Thoracic aorta (tissue), 2 donors: ENCODE data around the gene PTPRM. TPM values are rescaled to one million over a fixed set of nuclear protein-coding genes. Genes with fewer than 3 reads are reported as not detected.

Source experiments
- ATAC-seq: fragments of 150-250 bp; one replicate; pipeline ENCODE4 v1.8.0; 2017; ENCODE audit warnings: low read depth; ENCODE audit not compliant: insufficient number of reproducible peaks, low FRiP score
- DNase-seq: peaks from one replicate; pipeline ENCODE4 v3.0.0-alpha.2; 2020; ENCODE audit warnings: low spot score
- H3K27ac ChIP-seq, 2 donors: fragments of 200-600 bp; sonication (generic); 1 replicate in 1 of 2; 2 replicates in 1 of 2; pipeline ENCODE4 v1.5.1; 2016; ENCODE audit warnings: mild to moderate bottlenecking in 2 of 2, moderate library complexity in 2 of 2
- H3K27me3 ChIP-seq: fragments of 200-600 bp; sonication (generic); replicated peaks from 2 replicates; pipeline ENCODE4 v1.6.0; 2016; ENCODE audit warnings: mild to moderate bottlenecking; ENCODE audit not compliant: insufficient read depth
- H3K36me3 ChIP-seq: fragments of 200-600 bp; sonication (generic); one replicate; pipeline ENCODE4 v1.5.1; 2016
- H3K4me1 ChIP-seq, 2 donors: fragments of 200-600 bp; sonication (generic); 1 replicate in 1 of 2; 2 replicates in 1 of 2; pipeline versions ENCODE4 v1.5.1 to v1.6.0; 2016; ENCODE audit warnings: low read depth in 2 of 2, mild to moderate bottlenecking in 1 of 2; ENCODE audit not compliant: control insufficient read depth in 1 of 2
- H3K4me3 ChIP-seq: fragments of 200-600 bp; sonication (generic); 2 replicates; pipeline ENCODE4 v1.5.1; 2016; ENCODE audit warnings: mild to moderate bottlenecking
- H3K9me3 ChIP-seq: fragments of 200-600 bp; sonication (generic); 2 replicates; pipeline ENCODE4 v1.5.1; 2016
- CTCF ChIP-seq: fragments of 200-600 bp; sonication (generic); IDR thresholded peaks from one replicate; pipeline ENCODE4 v1.5.1; 2019; ENCODE audit warnings: antibody characterized with exemption
- total RNA-seq, 2 donors: library from RNA; depleted of rRNA; stranded (reverse); fragments of >200 nt; gene quantifications; one replicate each; pipeline versions ENCODE4 v1.1.0 to v1.2.3, GENCODE V29; 2016

Gene PTPRM
- total RNA-seq, 2 donors from 2014 or later = 90.3 to 102 TPM

GRCh38 chr18:7579918-7580542 is 12.9 kb downstream of the PTPRM start:
- peaks cover 5 to 39% of the 10 kb centered on the region in 2 donors for H3K4me1 ChIP-seq
- no peak for ATAC-seq
- no peak overlapping the region for H3K4me3 ChIP-seq

GRCh38 chr18:7584646-7585275 is 17.6 kb downstream of the PTPRM start:
- no peaks in the 10 kb centered on the region for H3K27me3 ChIP-seq
- no peak overlapping the region for H3K4me3 ChIP-seq
- no peak for ATAC-seq
- peaks cover 11 to 35% of the 10 kb centered on the region in 2 donors for H3K4me1 ChIP-seq
- no peak for DNase-seq
- no peak for TF ChIP-seq CTCF
- H3K27ac ChIP-seq = peak overlapping the region in 1 of 2 donors; percentile 1
- no peaks in the 10 kb centered on the region for H3K36me3 ChIP-seq
- H3K9me3 ChIP-seq = no peaks in the 10 kb centered on the region

More at GRCh38 chr18:7579918-7580542, 12.9 kb downstream of the PTPRM start:
- H3K36me3 ChIP-seq = no peaks in the 10 kb centered on the region
- no peak for DNase-seq
- H3K9me3 ChIP-seq = no peaks in the 10 kb centered on the region
- H3K27me3 ChIP-seq = no peaks in the 10 kb centered on the region
- H3K27ac ChIP-seq = no peak overlapping the region
- no peak for TF ChIP-seq CTCF

GRCh38 chr18:7585276-7585670 is 18.2 kb downstream of the PTPRM start:
- H3K27ac ChIP-seq = no peak overlapping the region

GRCh38 chr18:7586379-7586778 is 19.3 kb downstream of the PTPRM start:
- H3K4me3 ChIP-seq = no peak overlapping the region
- H3K36me3 ChIP-seq = no peaks in the 10 kb centered on the region
- H3K9me3 ChIP-seq = no peaks in the 10 kb centered on the region
- no peak overlapping the region for H3K27ac ChIP-seq
- no peaks in the 10 kb centered on the region for H3K27me3 ChIP-seq
- TF ChIP-seq CTCF = no peak
- ATAC-seq = no peak
- no peak for DNase-seq
- peaks cover 14 to 44% of the 10 kb centered on the region in 2 donors for H3K4me1 ChIP-seq

More at GRCh38 chr18:7585276-7585670, 18.2 kb downstream of the PTPRM start:
- Histone ChIP-seq H3K4me1 (peaks cover 11 to 35% of the 10 kb centered on the region in 2 donors), H3K36me3 (no peaks in the 10 kb centered on the region), H3K27me3 (no peaks in the 10 kb centered on the region), H3K9me3 (no peaks in the 10 kb centered on the region), H3K4me3 (no peak overlapping the region)
- no peak for TF ChIP-seq CTCF
- ATAC-seq (no peak), DNase-seq (no peak)

GRCh38 chr18:7590826-7591560 is 23.9 kb downstream of the PTPRM start:
- Histone ChIP-seq H3K4me1 (peaks cover 3 to 16% of the 10 kb centered on the region in 2 donors), H3K27ac (no peak overlapping the region), H3K9me3 (no peaks in the 10 kb centered on the region), H3K27me3 (no peaks in the 10 kb centered on the region), H3K36me3 (no peaks in the 10 kb centered on the region), H3K4me3 (no peak overlapping the region)
- ATAC-seq = no peak
- DNase-seq = no peak
- TF ChIP-seq CTCF = no peak
